Measurements from ENCODE around the gene MYL9. TPM values are rescaled to one million over a fixed set of nuclear protein-coding genes. Genes with fewer than 3 reads are reported as not detected.

The MYL9 gene
- total and polyA plus RNA-seq, 2 donors (not counting 1 experiment from before 2014, with no cell fraction given): 25.4 to 457 TPM

DNA sequence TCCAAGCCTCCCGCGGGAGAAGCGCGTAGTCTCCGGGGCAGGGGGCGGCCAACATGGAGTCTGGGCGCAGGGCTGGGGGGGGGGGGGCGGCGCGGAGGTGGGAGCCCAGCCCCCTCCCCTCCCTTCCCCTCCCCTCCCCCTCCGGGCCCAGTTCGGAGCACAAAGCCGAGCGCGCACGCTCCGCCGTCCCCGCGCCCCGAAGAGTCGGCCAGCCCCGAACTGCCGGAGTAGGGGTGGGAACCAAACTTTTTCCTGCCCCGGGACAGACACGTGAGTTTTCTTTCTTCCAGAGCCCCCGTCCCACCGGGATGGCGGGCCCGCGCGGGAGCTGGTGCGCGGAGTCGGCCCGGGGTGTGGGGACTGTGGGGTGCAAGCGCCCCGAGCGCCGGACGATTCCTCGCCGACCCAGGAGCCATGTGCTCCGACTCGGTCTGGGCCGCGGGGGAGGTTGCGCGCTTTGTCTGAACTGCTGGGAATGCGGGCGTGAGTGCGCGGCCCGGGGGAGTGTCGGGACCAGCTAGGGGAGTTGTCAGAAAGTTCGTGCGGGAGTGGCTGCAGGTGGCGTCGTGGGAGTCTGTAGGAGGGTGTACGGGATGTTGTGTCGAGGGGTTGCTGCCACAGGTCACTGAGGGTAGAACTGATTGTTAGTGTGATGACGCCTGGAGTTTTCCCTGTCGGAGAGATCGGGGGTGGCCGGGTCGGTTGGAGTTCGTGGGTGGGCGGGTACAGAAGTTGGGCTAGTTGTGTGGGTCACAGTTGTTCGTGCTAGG, 33.2 kb downstream of the MYL9 start:
- Histone ChIP-seq H3K9me3 (ENCODE audit: control insufficient read depth, insufficient read depth, low read depth, low read length) (no peaks in the 10 kb centered on the region), H4K20me1 (ENCODE audit: control insufficient read depth, extremely low read depth, insufficient read depth, low read length) (no peaks in the 10 kb centered on the region), H3K9ac (ENCODE audit: insufficient read depth, low read length) (peak overlapping the region; percentile 68), H3K36me3 (ENCODE audit: control insufficient read depth, insufficient read depth, low read length) (peaks cover 2% of the 10 kb centered on the region), H3K79me2 (ENCODE audit: control insufficient read depth, insufficient read depth, low read length) (peaks cover 3% of the 10 kb centered on the region), H2AFZ (ENCODE audit: low read length) (peak overlapping the region; percentile 46), H3K27me3 (ENCODE audit: control insufficient read depth, insufficient read depth, low read length) (no peaks in the 10 kb centered on the region), H3K4me3 (replicated peaks in 1 of 4; ENCODE audit: control extremely low read depth in 1 of 4, insufficient read depth in 1 of 4, low read depth in 3 of 4, low read length in 4 of 4) (peak overlapping the region; percentile 56 to 75 (median 65)), H3K27ac (ENCODE audit: insufficient read depth, low read length) (peak overlapping the region; percentile 54), H3K4me1 (ENCODE audit: control insufficient read depth, extremely low read depth, insufficient read depth, low read length) (peaks cover 8% of the 10 kb centered on the region), H3K4me2 (ENCODE audit: extremely low read depth, insufficient read depth, low read length) (peak overlapping the region; percentile 80)
- TF ChIP-seq, protein P1, sequence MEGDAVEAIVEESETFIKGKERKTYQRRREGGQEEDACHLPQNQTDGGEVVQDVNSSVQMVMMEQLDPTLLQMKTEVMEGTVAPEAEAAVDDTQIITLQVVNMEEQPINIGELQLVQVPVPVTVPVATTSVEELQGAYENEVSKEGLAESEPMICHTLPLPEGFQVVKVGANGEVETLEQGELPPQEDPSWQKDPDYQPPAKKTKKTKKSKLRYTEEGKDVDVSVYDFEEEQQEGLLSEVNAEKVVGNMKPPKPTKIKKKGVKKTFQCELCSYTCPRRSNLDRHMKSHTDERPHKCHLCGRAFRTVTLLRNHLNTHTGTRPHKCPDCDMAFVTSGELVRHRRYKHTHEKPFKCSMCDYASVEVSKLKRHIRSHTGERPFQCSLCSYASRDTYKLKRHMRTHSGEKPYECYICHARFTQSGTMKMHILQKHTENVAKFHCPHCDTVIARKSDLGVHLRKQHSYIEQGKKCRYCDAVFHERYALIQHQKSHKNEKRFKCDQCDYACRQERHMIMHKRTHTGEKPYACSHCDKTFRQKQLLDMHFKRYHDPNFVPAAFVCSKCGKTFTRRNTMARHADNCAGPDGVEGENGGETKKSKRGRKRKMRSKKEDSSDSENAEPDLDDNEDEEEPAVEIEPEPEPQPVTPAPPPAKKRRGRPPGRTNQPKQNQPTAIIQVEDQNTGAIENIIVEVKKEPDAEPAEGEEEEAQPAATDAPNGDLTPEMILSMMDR (conservative IDR thresholded peaks at IDR 0.05 in 1 of 2, IDR thresholded peaks at IDR 0.05 in 1 of 2; ENCODE audit: low read depth in 1 of 2, low read length in 2 of 2): no peak
- no peak for TF ChIP-seq EZH2 (IDR thresholded peaks at IDR 0.05; ENCODE audit: low read length, missing control alignments)
- peak; percentile 23 to 59 for DNase-seq (ENCODE audit: low read depth in 2 of 2)

DNA sequence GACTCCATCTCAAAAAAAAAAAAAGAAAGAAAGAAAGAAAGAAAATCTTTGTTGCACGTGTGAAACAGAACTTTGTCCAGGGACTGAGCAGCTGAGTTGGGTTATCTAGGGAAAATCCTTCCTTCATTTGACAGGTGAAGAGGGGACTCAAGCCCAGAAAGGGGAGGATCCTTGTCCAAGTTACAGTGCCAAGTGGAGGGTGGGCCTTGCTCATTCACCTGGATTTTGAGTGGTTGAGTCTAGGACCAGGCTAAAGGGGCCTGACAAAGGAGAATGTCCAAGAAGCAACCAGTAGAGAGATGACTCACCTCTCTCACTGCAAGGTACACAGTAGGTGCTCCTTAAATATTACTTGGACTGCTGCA, 34.7 kb downstream of the MYL9 start:
- H3K9me3 ChIP-seq (ENCODE audit: control insufficient read depth, insufficient read depth, low read depth, low read length): no peaks in the 10 kb centered on the region
- H3K27ac ChIP-seq (ENCODE audit: insufficient read depth, low read length): no peak overlapping the region
- H3K4me2 ChIP-seq (ENCODE audit: extremely low read depth, insufficient read depth, low read length): no peak overlapping the region
- H3K9ac ChIP-seq (ENCODE audit: insufficient read depth, low read length): no peak overlapping the region
- peaks cover 2% of the 10 kb centered on the region for H3K36me3 ChIP-seq (ENCODE audit: control insufficient read depth, insufficient read depth, low read length)
- no peak for DNase-seq (ENCODE audit: low read depth in 2 of 2)
- no peaks in the 10 kb centered on the region for H4K20me1 ChIP-seq (ENCODE audit: control insufficient read depth, extremely low read depth, insufficient read depth, low read length)
- no peak overlapping the region for H2AFZ ChIP-seq (ENCODE audit: low read length)
- peaks cover 3% of the 10 kb centered on the region for H3K79me2 ChIP-seq (ENCODE audit: control insufficient read depth, insufficient read depth, low read length)
- TF ChIP-seq, protein P1 (conservative IDR thresholded peaks at IDR 0.05 in 1 of 2, IDR thresholded peaks at IDR 0.05 in 1 of 2; ENCODE audit: low read depth in 1 of 2, low read length in 2 of 2): no peak
- no peak for TF ChIP-seq EZH2 (IDR thresholded peaks at IDR 0.05; ENCODE audit: low read length, missing control alignments)
- H3K4me3 ChIP-seq (replicated peaks in 1 of 4; ENCODE audit: control extremely low read depth in 1 of 4, insufficient read depth in 1 of 4, low read depth in 3 of 4, low read length in 4 of 4): no peak overlapping the region
- H3K27me3 ChIP-seq (ENCODE audit: control insufficient read depth, insufficient read depth, low read length): no peaks in the 10 kb centered on the region
- H3K4me1 ChIP-seq (ENCODE audit: control insufficient read depth, extremely low read depth, insufficient read depth, low read length): peaks cover 10% of the 10 kb centered on the region

DNA sequence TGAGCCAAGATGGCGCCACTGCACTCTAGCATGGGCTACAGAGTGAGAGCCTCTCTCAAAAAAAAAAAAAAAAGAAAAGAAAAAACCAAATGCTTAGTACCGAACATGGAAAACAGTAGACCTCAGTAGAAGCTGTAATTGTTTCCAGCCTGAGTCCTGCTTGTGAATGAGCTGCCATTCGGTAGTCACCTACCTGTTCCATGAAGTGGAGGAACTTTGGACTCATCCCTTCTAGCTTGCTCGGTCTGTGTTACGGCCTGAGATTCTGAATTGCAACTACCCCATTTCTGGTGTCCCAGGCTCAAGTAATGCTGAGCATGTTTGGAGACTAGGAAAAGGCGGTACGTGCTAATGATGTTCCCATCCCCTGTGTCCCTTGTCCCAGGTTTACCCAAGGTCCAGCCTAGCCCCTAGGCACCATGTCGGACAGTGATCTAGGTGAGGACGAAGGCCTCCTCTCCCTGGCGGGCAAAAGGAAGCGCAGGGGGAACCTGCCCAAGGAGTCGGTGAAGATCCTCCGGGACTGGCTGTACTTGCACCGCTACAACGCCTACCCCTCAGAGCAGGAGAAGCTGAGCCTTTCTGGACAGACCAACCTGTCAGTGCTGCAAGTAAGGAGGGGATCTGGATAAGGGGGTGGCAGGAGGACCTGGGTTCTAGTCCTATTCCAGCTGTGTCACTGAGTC, 37.2 kb downstream of the MYL9 start:
- H3K4me3 ChIP-seq (replicated peaks in 1 of 4; ENCODE audit: control extremely low read depth in 1 of 4, insufficient read depth in 1 of 4, low read depth in 3 of 4, low read length in 4 of 4): no peak overlapping the region
- H3K79me2 ChIP-seq (ENCODE audit: control insufficient read depth, insufficient read depth, low read length): peaks cover 3% of the 10 kb centered on the region
- H3K9me3 ChIP-seq (ENCODE audit: control insufficient read depth, insufficient read depth, low read depth, low read length): no peaks in the 10 kb centered on the region
- no peaks in the 10 kb centered on the region for H3K27me3 ChIP-seq (ENCODE audit: control insufficient read depth, insufficient read depth, low read length)
- H3K4me1 ChIP-seq (ENCODE audit: control insufficient read depth, extremely low read depth, insufficient read depth, low read length): peaks cover 10% of the 10 kb centered on the region
- no peak overlapping the region for H3K4me2 ChIP-seq (ENCODE audit: extremely low read depth, insufficient read depth, low read length)
- H3K36me3 ChIP-seq (ENCODE audit: control insufficient read depth, insufficient read depth, low read length): peaks cover 2% of the 10 kb centered on the region
- no peak for DNase-seq (ENCODE audit: low read depth in 2 of 2)
- no peaks in the 10 kb centered on the region for H4K20me1 ChIP-seq (ENCODE audit: control insufficient read depth, extremely low read depth, insufficient read depth, low read length)
- H3K27ac ChIP-seq (ENCODE audit: insufficient read depth, low read length): no peak overlapping the region
- H2AFZ ChIP-seq (ENCODE audit: low read length): no peak overlapping the region
- TF ChIP-seq EZH2 (IDR thresholded peaks at IDR 0.05; ENCODE audit: low read length, missing control alignments): no peak
- TF ChIP-seq, protein P1 (conservative IDR thresholded peaks at IDR 0.05 in 1 of 2, IDR thresholded peaks at IDR 0.05 in 1 of 2; ENCODE audit: low read depth in 1 of 2, low read length in 2 of 2): no peak
- H3K9ac ChIP-seq (ENCODE audit: insufficient read depth, low read length): no peak overlapping the region

All from fibroblast of lung (primary cell).